Measurements from ENCODE around the gene SLC5A11. TPM values are rescaled to one million over a fixed set of nuclear protein-coding genes. Genes with fewer than 3 reads are reported as not detected.

The SLC5A11 gene
- total RNA-seq, 4 donors from 2014 or later, result 0.33 to 0.66 TPM; not detected in 2

- no peak for TF ChIP-seq CTCF (IDR thresholded peaks at IDR 0.05; ENCODE audit: low read depth)
Observed at GRCh38 chr16:24954137-24954536, 108.4 kb downstream of the SLC5A11 start.

GRCh38 chr16:24955975-24956731 lies 110.4 kb downstream of the SLC5A11 start:
- no peak for TF ChIP-seq CTCF (IDR thresholded peaks at IDR 0.05; ENCODE audit: low read depth)

GRCh38 chr16:24957887-24958286 lies 112.1 kb downstream of the SLC5A11 start:
- TF ChIP-seq CTCF (IDR thresholded peaks at IDR 0.05; ENCODE audit: low read depth), result no peak

Other genes with a start within 250 kb of the SLC5A11 start
- 10 to 100 TPM; 52.4 to 72.9 (median 58.1) TPM for gene TNRC6A, start 116.3 kb upstream of the SLC5A11 start, total RNA-seq
- 10 to 100 TPM; 41.3 to 84.6 (median 69.4) TPM for gene ARHGAP17, start 169.4 kb downstream of the SLC5A11 start, total RNA-seq